ENCODE results near the gene SNX1.

SNX1 gene

GRCh38 chr15:64148168-64148567 lies 52.4 kb downstream of the SNX1 start:
- no peak for DNase-seq

DNA sequence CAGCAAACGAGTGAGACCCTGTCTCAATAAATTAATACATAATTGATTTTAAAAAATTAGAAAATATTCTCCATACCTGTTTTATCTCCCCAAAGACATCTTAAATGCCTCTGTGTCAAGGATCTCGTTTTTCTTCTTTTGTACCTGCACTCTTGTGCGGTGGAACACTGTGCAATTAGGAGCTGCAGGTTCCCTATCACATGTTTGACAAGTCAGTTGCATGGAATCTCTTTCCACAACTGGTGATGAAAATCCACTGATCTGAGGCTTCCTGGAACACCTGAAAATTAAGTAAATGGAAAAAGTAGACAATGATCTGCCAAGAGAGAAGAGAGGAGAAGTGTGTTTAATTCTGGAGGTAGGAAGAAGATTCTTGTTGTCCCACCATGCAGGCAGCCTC lies 52.8 kb downstream of the SNX1 start:
- no peak for DNase-seq

DNA sequence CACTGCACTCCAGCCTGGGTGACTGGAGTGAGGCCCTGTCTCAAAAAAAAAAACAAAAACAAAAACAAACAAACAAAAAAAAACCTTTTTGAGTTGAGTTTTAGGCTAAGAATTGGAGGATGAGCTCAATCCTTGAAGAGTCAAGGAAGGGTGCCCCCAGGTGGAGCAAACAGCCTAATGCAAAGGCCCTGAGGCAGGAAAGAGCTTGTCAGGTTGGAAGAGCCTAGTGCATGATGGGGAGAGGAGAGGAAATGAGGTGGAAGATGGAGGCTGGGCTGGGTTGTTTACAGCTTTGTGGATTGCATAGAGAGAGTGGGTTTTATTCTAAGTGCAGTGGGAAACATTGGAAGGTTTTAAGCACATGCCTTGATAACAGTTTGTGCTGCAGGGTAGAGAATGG lies 53.6 kb downstream of the SNX1 start:
- no peak for DNase-seq

DNA sequence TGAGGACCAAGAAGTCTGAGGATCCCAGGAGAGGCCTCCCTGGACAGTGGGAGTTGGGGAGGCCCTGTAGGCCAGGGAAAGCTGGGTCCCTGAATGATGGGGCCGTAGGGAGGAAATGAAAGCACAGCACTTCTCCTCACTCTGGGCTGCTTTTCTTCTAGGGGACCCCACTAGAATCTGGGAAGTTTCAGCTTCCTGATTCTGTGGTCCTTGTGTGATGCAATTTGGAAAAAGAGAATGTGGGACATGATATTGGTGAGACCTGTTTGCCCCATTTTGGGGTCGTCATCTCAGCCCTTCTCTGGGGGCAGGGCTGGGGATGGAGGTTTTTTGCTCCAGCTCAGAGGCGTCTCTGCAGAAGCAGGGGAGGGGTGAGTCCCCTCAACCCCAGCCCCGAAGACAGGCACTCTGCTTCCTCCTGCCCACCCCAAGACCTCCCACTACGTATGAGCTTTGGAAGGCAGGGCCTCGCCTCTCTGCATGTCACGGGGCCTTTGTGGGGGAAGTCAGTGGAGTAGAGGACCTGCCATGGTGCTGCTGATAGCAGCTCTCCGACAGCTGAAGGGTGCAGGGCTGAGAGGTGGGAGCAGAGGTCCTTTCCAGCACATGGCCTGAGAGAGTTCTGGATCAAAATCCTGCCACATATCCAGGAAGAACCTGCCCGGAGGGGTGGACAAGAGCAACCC lies 54.3 kb downstream of the SNX1 start:
- DNase-seq, result no peak

DNA sequence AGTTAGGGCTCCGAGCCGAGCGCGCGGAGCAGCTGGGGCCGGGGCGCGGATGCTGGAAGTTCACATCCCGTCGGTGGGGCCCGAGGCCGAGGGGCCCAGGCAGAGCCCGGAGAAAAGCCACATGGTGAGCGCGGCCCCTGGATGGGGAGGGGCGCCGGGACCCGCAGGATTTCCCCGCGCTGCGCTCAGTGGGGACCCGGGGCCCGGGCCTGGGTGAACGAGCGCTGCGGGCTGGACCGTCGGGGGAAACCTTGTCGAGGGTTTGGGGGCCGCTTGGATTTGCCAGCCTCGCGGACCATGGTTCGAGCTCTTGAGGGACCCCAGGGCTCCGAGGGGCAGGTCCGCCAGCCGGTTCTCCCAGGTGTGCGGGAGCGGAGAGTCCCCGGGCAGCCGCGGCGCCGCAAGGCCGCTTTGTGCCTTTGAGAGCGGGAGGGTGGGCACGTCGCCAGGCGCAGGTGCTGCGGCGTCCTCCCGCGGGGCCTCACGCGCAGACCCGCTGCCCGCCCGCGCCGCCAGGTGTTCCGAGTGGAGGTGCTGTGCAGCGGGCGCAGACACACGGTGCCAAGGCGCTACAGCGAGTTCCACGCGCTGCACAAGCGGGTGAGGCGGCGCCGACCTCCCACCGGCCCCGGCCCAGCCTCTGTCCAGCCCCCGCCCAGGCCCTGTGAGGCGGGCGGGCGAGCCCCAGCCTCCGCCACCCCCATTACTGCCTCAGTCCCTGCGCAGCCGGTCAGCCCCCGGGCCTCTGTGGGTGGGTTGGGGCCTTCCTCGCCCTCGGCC lies 56.1 kb downstream of the SNX1 start, which contains the start of gene SNX22:
Gene SNX22, plus strand, starts transcription at position 5 of the 780 bp plus-strand sequence. Its CDS starts 45 bp downstream, at position 50.
- DNase-seq, result no peak

- no peak for DNase-seq
Measured at GRCh38 chr15:64152507-64153387, 57.0 kb downstream of the SNX1 start.

- peak; percentile 58 for DNase-seq
Measured at GRCh38 chr15:64153480-64154367, 57.9 kb downstream of the SNX1 start.

DNA sequence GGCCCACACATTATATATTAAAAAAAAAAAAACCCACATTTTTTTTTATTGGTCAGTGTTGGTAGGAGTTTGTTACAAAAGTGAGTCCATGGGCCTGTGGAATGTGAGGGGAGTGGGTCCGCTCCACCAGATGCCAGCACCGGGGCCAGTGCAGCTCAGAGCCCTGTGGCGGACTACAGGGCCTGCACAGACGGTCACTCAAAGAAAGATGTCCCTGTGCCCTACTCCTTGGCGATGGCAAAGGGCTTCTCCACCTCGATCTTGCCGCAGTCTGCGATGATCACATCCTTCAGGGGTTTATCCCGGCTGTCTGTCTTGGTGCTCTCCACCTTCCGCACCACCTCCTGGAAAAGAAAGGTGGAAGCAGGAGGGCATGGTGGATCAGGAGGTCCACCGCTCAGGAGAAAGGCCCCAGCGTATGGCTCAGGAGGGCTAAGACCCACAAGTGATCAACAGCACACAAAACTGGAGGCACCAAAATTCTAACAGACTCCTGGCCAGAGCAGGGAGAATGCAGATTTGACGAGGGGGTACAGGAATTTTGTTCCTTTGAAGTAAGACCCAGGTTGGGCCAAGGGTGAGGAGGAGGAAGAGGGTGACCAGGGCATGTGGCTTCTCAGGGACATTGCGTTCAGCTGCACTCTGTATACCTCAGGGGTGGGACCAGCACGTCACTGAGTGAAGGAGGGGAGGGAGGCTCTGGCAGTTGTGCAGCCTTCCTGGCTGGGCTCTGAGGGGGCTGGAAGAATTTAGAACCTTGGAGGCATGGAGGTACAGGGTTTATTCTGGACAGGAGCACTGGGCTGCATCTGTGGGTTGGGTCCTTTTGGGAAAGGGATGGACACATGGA lies 60.2 kb downstream of the SNX1 start:
- DNase-seq, result no peak

- no peak for DNase-seq
Measured at GRCh38 chr15:64156652-64157331, 61.0 kb downstream of the SNX1 start.

DNA sequence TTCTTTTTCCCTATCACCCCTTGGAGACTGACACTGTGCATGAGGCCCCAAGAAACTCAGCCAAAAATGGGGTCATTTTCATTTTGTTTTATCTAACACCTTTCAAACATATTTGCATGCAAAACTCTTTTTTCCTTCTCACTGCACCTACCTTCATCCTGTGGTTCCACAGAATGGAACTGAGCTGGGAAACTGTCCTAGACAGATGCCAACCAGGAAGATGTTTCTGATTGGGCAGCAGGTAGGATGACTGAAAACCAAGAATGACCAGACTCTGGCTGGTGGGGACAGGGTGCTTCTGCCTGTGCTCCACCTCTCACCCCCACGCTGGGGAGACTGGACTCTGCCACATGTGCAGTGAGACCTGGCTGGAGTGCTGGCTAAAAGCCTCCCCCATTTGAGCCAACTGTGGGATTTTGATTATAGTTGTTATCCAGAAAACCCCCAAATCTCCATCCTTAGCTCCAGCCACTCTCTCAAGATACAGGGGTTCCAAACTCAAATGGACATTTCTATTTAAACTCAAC lies 61.9 kb downstream of the SNX1 start:
- no peak for DNase-seq

- DNase-seq, result no peak
Measured at GRCh38 chr15:64158363-64159134, 62.8 kb downstream of the SNX1 start.

- no peak for DNase-seq
Measured at GRCh38 chr15:64161688-64162477, 66.1 kb downstream of the SNX1 start.

- no peak for DNase-seq
Measured at GRCh38 chr15:64162478-64162868, 66.7 kb downstream of the SNX1 start.

DNA sequence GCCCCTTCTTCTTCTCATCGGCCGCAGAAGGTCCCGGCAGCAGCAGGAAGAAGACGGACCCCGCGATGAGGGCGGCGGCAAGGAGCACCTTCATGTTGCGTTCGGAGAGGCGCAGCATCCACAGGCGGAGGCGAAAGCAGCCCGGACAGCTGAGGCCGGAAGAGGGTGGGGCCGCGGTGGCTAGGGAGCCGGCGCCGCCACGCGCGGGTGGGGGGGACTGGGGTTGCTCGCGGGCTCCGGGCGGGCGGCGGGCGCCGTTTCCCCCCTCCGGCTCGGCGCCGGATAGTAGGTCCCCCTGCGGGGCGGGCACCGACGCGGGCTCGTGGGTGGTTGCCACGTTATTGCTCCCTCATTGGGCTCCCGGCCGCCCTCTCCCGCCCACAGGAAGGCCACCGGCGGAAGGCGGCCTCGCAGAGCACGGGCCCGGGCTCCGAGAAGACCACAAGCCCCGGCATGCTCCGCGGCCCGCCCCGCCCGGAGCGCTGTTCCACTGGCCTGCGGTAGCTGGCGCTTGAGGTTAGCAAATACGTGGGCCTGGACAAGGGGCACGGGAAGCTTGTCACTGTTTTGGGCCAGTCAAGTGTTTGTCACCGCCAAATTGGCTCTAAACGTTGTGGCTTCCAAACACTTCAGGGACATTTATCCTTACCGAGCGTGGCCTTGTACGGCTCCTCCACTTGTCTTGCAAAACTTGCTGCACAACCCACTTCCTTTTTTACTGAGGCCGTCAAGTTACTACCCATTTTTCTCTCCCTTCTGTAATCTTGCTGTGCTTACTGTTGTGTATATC lies 67.3 kb downstream of the SNX1 start, which contains the start of gene PPIB:
Gene PPIB, minus strand, starts transcription at position 154 of the 790 bp plus-strand sequence. Its CDS starts 36 bp downstream, at position 118.
- peak; percentile 91 for DNase-seq

- no peak for DNase-seq
Measured at GRCh38 chr15:64163659-64164362, 68.0 kb downstream of the SNX1 start.

- DNase-seq, result no peak
Measured at GRCh38 chr15:64164436-64164835, 68.7 kb downstream of the SNX1 start.

Data from NCI-H1417 treated with DMSO at 0.1 percent for 48 hours (cell line).